AG10803 (cell line): ENCODE data around the gene CACHD1.

Experiments used
- DNase-seq: peaks from one replicate; pipeline ENCODE4 v3.0.0; 2010; ENCODE audit warnings: low read depth
- H3K4me3 ChIP-seq: 2 replicates; pipeline ENCODE4 v1.5.1; 2011; ENCODE audit warnings: mild to moderate bottlenecking, low read length, control low read depth
- CTCF ChIP-seq: conservative IDR thresholded peaks from 2 replicates; pipeline ENCODE4 v1.5.1; 2011; ENCODE audit warnings: mild to moderate bottlenecking, low read length, control low read depth, inconsistent platforms

CACHD1 gene

GRCh38 chr1:64563958-64564565 is 94.1 kb downstream of the CACHD1 start:
- DNase-seq = no peak
- TF ChIP-seq CTCF = no peak
- no peak overlapping the region for H3K4me3 ChIP-seq

- TF ChIP-seq CTCF = no peak
- DNase-seq = no peak
Measured at GRCh38 chr1:64564891-64565290, 95.0 kb downstream of the CACHD1 start.

GRCh38 chr1:64567426-64568170 is 97.7 kb downstream of the CACHD1 start:
- no peak overlapping the region for H3K4me3 ChIP-seq
- no peak for TF ChIP-seq CTCF
- DNase-seq = no peak

More at GRCh38 chr1:64564891-64565290, 95.0 kb downstream of the CACHD1 start:
- no peak overlapping the region for H3K4me3 ChIP-seq

GRCh38 chr1:64568171-64568450 is 98.2 kb downstream of the CACHD1 start:
- TF ChIP-seq CTCF = no peak
- DNase-seq = no peak
- no peak overlapping the region for H3K4me3 ChIP-seq

GRCh38 chr1:64569411-64569810 is 99.5 kb downstream of the CACHD1 start:
- H3K4me3 ChIP-seq = no peak overlapping the region
- TF ChIP-seq CTCF = no peak
- no peak for DNase-seq

GRCh38 chr1:64570267-64570855 is 100.4 kb downstream of the CACHD1 start:
- DNase-seq = no peak
- no peak for TF ChIP-seq CTCF
- no peak overlapping the region for H3K4me3 ChIP-seq
